ENCODE data around the gene TEX44. TPM values are rescaled to one million over a fixed set of nuclear protein-coding genes. Genes with fewer than 3 reads are reported as not detected.

The TEX44 gene
- total and polyA plus RNA-seq, 4 donors = not detected

Other genes with a start within 250 kb of the TEX44 start
- gene B3GNT7, start 197.2 kb upstream of the TEX44 start, total RNA-seq = 1 to 10 TPM; 4.0 to 6.7 TPM
- gene B3GNT7, start 197.2 kb upstream of the TEX44 start, polyA plus RNA-seq = 1 to 10 TPM in 1 of 2 donors, under 1 TPM in 1; 0.56 to 3.5 TPM
- 100 to 1,000 TPM; 294 to 408 TPM for gene NCL, start 128.4 kb upstream of the TEX44 start, total RNA-seq
- 100 to 1,000 TPM; 178 to 186 TPM for gene NCL, start 128.4 kb upstream of the TEX44 start, polyA plus RNA-seq
- 1 to 10 TPM in 1 of 2 donors, under 1 TPM in 1; 0.36 to 2.1 TPM for gene NMUR1, start 62.4 kb upstream of the TEX44 start, total RNA-seq
- gene NMUR1, start 62.4 kb upstream of the TEX44 start, polyA plus RNA-seq = under 1 TPM in 1 of 2 donors, not detected in 1; 0.15 TPM
- gene PTMA, start 115.7 kb downstream of the TEX44 start, total RNA-seq = 100 to 1,000 TPM; 792 to 882 TPM
- 1,000 to 10,000 TPM; 1,255 to 2,243 TPM for gene PTMA, start 115.7 kb downstream of the TEX44 start, polyA plus RNA-seq
- 10 to 100 TPM; 23.4 to 26.2 TPM for gene PDE6D, start 188.4 kb downstream of the TEX44 start, total RNA-seq
- 10 to 100 TPM; 22.9 to 26.9 TPM for gene PDE6D, start 188.4 kb downstream of the TEX44 start, polyA plus RNA-seq
- 10 to 100 TPM; 20.6 to 40.8 TPM for gene COPS7B, start 193.6 kb downstream of the TEX44 start, total RNA-seq
- 10 to 100 TPM; 12.1 to 42.0 TPM for gene COPS7B, start 193.6 kb downstream of the TEX44 start, polyA plus RNA-seq